HEK293 (cell line): ENCODE results near the gene SLMAP.

Experiments used
- CTCF ChIP-seq: fragments of 450-650 bp; formaldehyde crosslinking; IDR thresholded peaks from 2 replicates; pipeline ENCODE4 v1.5.1; 2016; ENCODE audit warnings: missing biosample characterization, missing genetic modification characterization
- SCRT1 ChIP-seq: fragments of 450-650 bp; formaldehyde crosslinking; IDR thresholded peaks from 2 replicates; pipeline ENCODE4 v1.5.1; 2016; ENCODE audit warnings: missing biosample characterization, missing genetic modification characterization, borderline replicate concordance
- ZNF24 ChIP-seq: fragments of 450-650 bp; formaldehyde crosslinking; IDR thresholded peaks from 2 replicates; pipeline ENCODE4 v1.5.1; 2016; ENCODE audit warnings: missing biosample characterization, missing genetic modification characterization
- ZNF707 ChIP-seq: fragments of 450-650 bp; formaldehyde crosslinking; IDR thresholded peaks from 2 replicates; pipeline ENCODE4 v1.5.1; 2016; ENCODE audit warnings: missing biosample characterization, missing genetic modification characterization
- ZNF777 ChIP-seq: fragments of 450-650 bp; formaldehyde crosslinking; IDR thresholded peaks from 2 replicates; pipeline ENCODE4 v1.5.1; 2017; ENCODE audit warnings: missing biosample characterization, missing genetic modification characterization, borderline replicate concordance
- ZSCAN18 ChIP-seq: fragments of 450-650 bp; formaldehyde crosslinking; IDR thresholded peaks from 2 replicates; pipeline ENCODE4 v1.5.1; 2016; ENCODE audit warnings: missing biosample characterization, missing genetic modification characterization

GRCh38 chr3:57951066-57951882, 195.2 kb downstream of the SLMAP start:
- no peak for TF ChIP-seq CTCF (tag by site-specific recombination)
- TF ChIP-seq ZSCAN18 (tag by site-specific recombination) = no peak
- no peak; the same call in 1 of the 2 replicates for TF ChIP-seq ZNF24 (tag by site-specific recombination)
- no peak for TF ChIP-seq ZNF777 (tag by site-specific recombination)
- TF ChIP-seq ZNF707 = no peak
- no peak for TF ChIP-seq SCRT1 (tag by site-specific recombination)
